GM23248 (cell line): ENCODE data around the gene SFR1.

Experiments
- EZH2 ChIP-seq: fragments of 200-600 bp; sonication (generic); IDR thresholded peaks from 2 replicates; pipeline ENCODE4 v1.6.1; 2018; ENCODE audit warnings: antibody characterized with exemption, mild to moderate bottlenecking; ENCODE audit not compliant: insufficient read depth, poor library complexity, severe bottlenecking
- EZH2phosphoT487 ChIP-seq: fragments of 200-600 bp; sonication (generic); IDR thresholded peaks from 2 replicates; pipeline ENCODE4 v1.6.1; 2018; ENCODE audit warnings: antibody characterized with exemption, moderate library complexity, mild to moderate bottlenecking, low read depth; ENCODE audit not compliant: insufficient read depth

GRCh38 chr10:104104418-104104817 lies 17.6 kb upstream of the SFR1 start:
- TF ChIP-seq EZH2phosphoT487 (no peak), EZH2 (no peak)
